T1000 (cell line): ENCODE data around the gene PMS1.
"Not testable (repeated sequence)": the region's sequence is repeated elsewhere in the genome, so short reads cannot be mapped to it uniquely, and the experiment has no call there.

ENCODE experiments used
- DNase-seq: peaks from one replicate; lab custom pipeline; 2025; ENCODE audit warnings: mixed read lengths; lab: John Stamatoyannopoulos, UW

PMS1 gene

GRCh38 chr2:189865826-189866225 is 81.6 kb downstream of the PMS1 start:
- no peak for DNase-seq

DNA sequence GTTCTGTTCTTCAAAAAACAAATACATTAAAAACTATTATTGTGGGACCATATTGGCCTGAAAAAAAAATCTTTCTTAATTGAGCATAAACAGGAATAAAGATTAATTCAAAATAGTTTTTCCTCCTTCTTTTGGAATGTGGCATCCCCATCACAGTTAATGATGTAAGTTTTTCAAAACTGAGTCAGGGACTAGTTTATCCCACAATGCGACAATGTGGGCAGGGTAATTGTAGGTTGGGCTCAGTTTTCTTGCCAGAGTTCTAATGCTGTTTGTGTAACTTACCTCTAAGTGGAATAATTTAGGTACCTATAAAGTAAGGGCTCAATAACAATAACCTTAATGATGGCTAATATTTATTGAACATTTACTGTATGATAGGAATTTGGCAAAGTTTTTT is 82.0 kb downstream of the PMS1 start:
- no peak for DNase-seq

GRCh38 chr2:189868896-189869295 is 84.6 kb downstream of the PMS1 start:
- no peak for DNase-seq

DNA sequence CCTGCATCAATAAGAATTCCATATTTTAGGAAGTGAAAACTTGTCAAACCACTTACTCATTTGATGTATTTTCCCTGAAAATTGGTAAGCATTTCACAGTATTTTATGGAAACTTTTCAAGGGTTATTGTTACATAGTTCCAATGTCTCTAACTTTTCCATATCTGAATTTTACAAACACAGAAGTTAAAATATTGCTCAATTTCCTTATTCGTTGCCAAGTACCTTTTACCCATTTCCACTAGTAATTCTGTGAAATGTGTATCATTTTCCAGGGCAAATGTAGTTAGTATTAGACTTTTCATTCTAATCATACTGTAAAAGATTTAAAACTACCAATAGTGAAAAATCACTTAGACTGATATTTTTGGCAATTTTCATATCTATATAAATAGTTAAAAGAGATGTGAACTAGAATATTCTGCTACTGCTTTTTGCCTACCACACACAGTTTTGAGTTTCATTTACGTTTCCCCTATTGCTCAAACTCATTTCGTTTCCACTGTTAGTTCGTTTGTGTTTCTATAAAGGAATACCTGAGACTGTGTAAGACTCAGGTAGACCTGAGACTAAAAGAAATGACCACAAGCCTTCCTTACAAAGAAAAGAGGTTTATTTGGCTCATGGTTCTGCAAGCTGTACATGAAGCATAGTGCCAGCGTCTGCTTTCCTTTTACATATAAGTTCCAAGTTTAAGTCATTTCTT is 86.3 kb downstream of the PMS1 start:
- DNase-seq, result no peak

- no peak for DNase-seq
Observed at GRCh38 chr2:189873696-189874095, 89.4 kb downstream of the PMS1 start.

GRCh38 chr2:189874586-189875320 is 90.5 kb downstream of the PMS1 start:
- no peak for DNase-seq

DNA sequence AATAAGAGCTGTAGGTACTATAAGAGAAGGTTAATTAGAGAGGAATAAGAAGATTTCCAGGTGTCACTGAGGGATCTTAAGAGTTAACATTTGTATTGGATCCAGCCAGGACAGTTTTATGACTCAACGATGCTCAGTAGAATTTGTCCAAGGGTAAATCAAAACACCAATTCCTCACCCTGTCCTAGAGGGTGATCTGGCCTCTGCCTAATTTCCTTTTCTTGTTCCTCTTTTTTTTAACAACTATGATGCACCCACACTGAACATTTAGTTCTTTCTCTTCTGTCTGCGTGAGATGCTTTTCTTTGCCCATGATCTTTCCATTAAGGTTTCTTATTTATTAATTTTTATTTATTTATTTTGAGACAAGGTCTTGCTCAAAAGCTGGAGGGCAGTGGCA is 92.0 kb downstream of the PMS1 start:
- no peak for DNase-seq

GRCh38 chr2:189879716-189880081 is 95.4 kb downstream of the PMS1 start:
- DNase-seq, result no peak

DNA sequence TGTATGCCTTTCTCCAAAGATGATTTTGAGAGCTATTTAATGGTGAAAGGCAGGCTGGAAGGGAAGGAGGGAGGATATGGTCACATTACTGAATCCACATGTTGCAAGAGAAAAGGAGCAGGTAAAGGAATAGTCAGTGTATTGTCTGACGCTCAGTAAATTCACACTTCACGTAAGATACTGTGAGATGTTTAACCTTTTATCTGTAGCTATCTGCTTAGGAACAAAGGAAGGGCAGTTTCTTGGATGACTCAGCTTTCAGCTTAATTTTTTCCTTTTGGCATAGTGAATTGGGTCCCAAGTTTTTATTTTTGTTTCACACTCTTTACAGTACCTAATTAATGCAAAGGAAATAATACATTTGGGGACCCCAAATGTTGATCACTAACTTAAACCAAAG is 96.2 kb downstream of the PMS1 start:
- DNase-seq, result no peak

GRCh38 chr2:189880832-189881492 is 96.7 kb downstream of the PMS1 start:
- DNase-seq, result no peak

DNA sequence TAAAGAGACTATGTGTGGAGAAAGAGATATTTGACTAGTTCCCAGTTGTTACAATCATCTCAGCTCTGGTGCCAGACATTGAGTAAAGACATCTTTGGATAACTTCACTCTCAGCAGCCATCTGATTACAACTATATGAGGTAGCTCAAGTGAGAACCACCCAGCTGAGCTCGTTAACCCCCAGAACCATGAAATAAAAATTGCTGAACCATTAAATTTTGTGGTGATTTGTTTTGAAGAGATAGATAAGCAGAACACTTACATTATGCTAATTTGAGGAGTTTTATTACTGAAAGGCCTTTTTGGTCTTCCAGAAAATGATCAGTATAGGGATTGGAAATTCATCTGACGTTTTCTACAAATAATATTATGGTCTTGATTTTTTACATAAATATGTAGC is 101.1 kb downstream of the PMS1 start:
- DNase-seq, result no peak

DNA sequence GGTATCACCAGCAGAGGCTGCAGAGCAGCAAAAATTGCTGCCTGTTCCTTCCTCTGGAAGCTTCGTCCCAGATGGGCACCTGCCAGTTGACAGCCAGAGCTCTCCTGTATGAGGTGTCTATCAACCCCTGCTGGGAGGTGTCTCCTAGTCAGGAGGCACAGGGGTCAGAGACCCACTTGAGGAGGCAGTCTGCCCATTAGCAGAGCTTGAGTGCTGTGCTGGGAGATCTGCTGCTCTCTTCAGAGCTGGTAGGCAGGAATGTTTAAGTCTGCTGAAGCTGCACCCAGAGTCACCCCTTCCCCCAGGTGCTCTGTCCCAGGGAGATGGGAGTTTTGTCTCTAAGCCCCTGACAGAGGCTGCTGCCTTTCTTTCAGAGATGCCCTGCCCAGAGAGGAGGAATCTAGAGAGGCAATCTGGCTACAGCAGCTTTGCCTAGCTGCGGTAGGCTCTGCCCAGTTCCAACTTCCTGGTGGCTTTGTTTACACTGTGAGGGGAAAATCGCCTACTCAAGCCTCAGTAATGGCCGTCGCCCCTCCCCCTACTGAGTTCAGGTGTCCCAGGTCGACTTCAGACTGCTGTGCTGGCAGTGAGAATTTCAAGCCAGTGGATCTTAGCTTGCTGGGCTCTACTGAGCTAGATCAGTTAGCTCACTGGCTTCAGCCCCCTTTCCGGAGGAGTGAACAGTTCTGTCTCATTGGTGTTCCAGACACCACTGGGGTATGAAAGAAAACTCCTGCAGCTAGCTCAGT is 108.5 kb downstream of the PMS1 start:
- not testable (repeated sequence) for DNase-seq

DNA sequence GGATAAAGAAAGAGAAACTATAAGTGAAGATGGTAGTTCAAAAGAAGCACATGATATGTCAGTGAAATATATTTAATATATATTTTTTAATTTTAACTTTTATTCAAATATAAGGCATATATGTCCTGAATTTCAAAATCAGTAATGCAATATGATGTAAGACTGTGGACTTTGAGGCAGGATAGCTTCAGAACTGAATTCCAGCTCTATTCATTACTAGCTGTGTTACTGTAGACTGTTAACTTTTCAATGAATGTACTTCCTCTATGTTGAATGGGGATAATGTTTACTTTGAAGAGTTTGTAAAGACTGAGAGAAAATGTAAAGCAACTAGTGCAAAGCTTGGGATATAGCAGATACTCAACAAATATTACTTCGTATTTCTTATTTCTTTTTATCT is 112.6 kb downstream of the PMS1 start:
- DNase-seq, result no peak

GRCh38 chr2:189899101-189899500 is 114.9 kb downstream of the PMS1 start:
- DNase-seq, result no peak

GRCh38 chr2:189900726-189901125 is 116.5 kb downstream of the PMS1 start:
- DNase-seq, result no peak

GRCh38 chr2:189901664-189902063 is 117.4 kb downstream of the PMS1 start:
- no peak for DNase-seq

GRCh38 chr2:189913821-189914220 is 129.6 kb downstream of the PMS1 start:
- no peak for DNase-seq

- DNase-seq, result no peak
Observed at GRCh38 chr2:189916651-189917050, 132.4 kb downstream of the PMS1 start.
